LNCaP clone FGC (cell line): Measurements from ENCODE around the gene MYH4.

ENCODE experiments used
- DNase-seq: peaks from one replicate; pipeline ENCODE4 v3.0.0-alpha.2; 2011; ENCODE audit warnings: low read depth
- H3K4me3 ChIP-seq: 2 replicates; pipeline ENCODE4 v1.5.1; 2011; ENCODE audit warnings: mild to moderate bottlenecking, low read depth, low read length, control low read depth
- CTCF ChIP-seq: IDR thresholded peaks from 2 replicates; pipeline ENCODE4 v1.5.1; 2012; ENCODE audit warnings: mild to moderate bottlenecking; ENCODE audit not compliant: control insufficient read depth, insufficient read depth; ENCODE audit errors: extremely low read depth

Gene MYH4

DNA sequence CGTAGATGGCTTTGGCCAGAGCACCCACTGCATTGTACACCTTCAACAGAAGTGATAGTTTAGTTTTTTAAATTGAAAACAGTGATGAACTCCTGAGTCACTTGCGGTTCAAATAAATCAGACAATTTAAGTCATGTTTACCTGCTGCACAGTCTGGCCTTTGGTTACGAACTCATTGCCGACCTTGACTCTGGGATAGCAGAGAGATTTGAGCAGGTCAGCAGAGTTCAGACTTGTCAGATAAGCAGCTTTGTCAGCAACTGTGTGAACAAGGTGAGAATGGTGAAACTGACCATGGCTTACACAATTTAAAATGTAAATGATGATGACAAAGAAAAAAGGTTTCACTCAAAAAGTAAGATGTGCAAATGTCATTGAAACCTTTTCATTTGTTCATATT is 9.3 kb downstream of the MYH4 start:
- H3K4me3 ChIP-seq = no peak overlapping the region
- DNase-seq = no peak
- TF ChIP-seq CTCF = no peak

- no peak for TF ChIP-seq CTCF
- DNase-seq = no peak
These were observed 10.7 kb downstream of the MYH4 start for GRCh38 chr17:10458701-10459100.

DNA sequence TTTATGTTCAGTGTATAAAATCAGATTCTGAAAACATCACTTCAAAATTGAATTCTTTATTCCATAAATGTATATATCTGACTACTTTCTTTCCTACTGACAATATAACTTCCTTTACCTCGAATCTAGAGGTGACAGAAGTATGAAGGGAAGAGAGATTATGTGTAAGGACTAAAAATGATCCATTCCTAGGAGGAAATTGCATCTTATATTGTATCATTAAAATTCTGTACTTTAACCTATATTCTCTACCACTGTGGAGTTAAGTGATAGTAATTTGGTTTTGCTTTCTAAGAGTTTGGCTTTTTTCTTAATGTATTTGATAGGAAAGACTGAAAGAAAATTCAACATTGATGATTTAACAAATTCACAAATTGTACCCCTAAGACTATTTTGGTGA is 11.4 kb downstream of the MYH4 start:
- TF ChIP-seq CTCF = no peak
- H3K4me3 ChIP-seq = no peak overlapping the region
- no peak for DNase-seq

More at GRCh38 chr17:10458701-10459100, 10.7 kb downstream of the MYH4 start:
- H3K4me3 ChIP-seq = no peak overlapping the region

DNA sequence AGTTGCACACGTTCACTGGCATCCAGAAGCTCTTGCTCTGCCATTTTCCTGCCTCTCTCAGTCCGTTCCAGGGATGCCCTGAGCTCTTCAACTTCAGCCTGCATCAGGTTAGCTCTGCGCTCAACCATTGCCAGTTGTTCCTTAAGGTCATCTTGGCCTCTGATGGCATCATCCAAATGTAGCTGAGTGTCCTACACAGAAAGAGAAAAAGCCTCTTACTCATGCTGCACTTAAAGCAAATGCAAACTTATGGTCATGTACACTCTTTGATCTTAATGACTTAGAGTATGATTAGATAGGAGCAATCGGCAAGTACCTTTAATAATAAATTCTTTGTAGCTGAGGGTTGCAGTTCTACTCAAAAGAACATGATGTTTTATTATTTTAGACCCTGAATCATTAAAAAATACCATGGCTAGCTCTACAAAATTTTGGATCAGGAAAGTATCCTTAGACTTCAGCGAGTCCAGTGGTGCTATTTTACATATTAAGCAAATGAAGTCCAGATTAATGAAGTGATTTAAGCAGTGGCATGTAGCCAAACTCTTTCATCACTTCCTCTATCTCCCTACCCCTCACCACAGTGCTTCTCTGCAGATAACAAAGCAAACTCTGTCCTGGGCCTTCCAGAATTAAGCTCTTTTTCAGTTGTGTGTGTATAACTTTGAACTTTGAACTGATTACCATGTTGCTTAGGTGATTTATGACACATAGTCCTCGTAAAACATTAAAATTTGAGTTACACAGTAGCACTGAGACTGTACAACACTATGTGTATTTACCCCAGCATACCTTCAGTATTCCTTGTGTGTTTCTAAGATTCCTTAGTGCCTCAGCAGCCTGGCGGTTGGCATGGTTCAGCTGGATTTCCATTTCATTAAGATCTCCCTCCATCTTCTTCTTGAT is 22.1 kb downstream of the MYH4 start:
- TF ChIP-seq CTCF = no peak
- no peak for DNase-seq
- H3K4me3 ChIP-seq = no peak overlapping the region

GRCh38 chr17:10439816-10440215 is 29.5 kb downstream of the MYH4 start:
- no peak overlapping the region for H3K4me3 ChIP-seq
- no peak for TF ChIP-seq CTCF
- no peak for DNase-seq

DNA sequence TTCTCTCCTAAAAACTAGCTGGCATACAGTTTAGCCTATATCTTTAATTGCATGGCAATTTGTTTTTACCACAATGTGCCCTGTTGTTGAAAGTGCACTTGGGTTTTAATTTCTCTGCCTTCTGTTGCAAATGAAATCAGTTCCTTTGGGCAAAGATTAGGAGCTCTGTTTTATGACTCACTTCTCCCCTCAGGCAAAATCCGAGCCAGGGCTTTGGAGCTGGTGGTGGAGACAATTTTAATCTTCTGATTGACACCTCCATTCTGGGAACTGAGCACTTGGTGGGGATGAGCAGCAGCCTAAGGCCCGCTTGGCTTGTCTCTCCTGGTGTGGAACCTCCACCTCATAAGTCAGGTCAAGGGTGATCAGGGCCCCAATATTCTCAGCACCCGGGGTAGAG is 34.3 kb downstream of the MYH4 start:
- TF ChIP-seq CTCF = no peak
- DNase-seq = no peak

More for the DNA sequence above, 34.3 kb downstream of the MYH4 start:
- H3K4me3 ChIP-seq = no peak overlapping the region
